CD4-positive, alpha-beta T cell (primary cell): ENCODE measurements around the gene CPED1. TPM values are rescaled to one million over a fixed set of nuclear protein-coding genes. Genes with fewer than 3 reads are reported as not detected.
"Not testable (repeated sequence)": the region's sequence is repeated elsewhere in the genome, so short reads cannot be mapped to it uniquely, and the experiment has no call there.

ENCODE experiments used
- ATAC-seq: fragments of 200-7000 bp; cut with Tn5 transposase; one replicate; pipeline ENCODE4 v1.10.0; 2022; ENCODE audit warnings: mild to moderate bottlenecking; ENCODE audit not compliant: poor library complexity
- CTCF ChIA-PET: fragments of 350-600 bp; sonication (Branson Sonifier 250); formaldehyde crosslinking; loops from one replicate; lab custom pipeline; 2021; ENCODE audit warnings: antibody characterized with exemption, inconsistent platforms; lab: Charles Lee
- POLR2A ChIA-PET: fragments of 350-600 bp; sonication (Branson Sonifier 250); formaldehyde crosslinking; loops from one replicate; lab custom pipeline; 2021; ENCODE audit warnings: antibody characterized with exemption, inconsistent platforms; lab: Charles Lee
- DNase-seq, 14 experiments: peaks; one replicate each; pipeline ENCODE4 v3.0.0-alpha.2; 2013 to 2020; ENCODE audit warnings: mixed read lengths in 2 of 14
- H3K27ac ChIP-seq, 2 donors: one replicate each; pipeline versions ENCODE4 v1.5.1 to v1.7.0; 2013; ENCODE audit warnings: low read length in 2 of 2, low read depth in 1 of 2, mild to moderate bottlenecking in 1 of 2
- H3K27me3 ChIP-seq, 2 experiments: 1 replicate in 1 of 2; 2 replicates in 1 of 2; pipeline versions ENCODE4 v1.6.1 to v1.7.0; 2013; ENCODE audit warnings: low read length in 2 of 2, control low read depth in 1 of 2, mild to moderate bottlenecking in 1 of 2, moderate library complexity in 1 of 2; ENCODE audit not compliant: insufficient read depth in 2 of 2, control insufficient read depth in 1 of 2
- H3K36me3 ChIP-seq: one replicate; pipeline ENCODE4 v1.6.1; 2013; ENCODE audit warnings: low read length, control low read depth; ENCODE audit not compliant: insufficient read depth
- H3K4me1 ChIP-seq: one replicate; pipeline ENCODE4 v1.6.1; 2013; ENCODE audit warnings: low read length, control low read depth; ENCODE audit not compliant: insufficient read depth
- H3K4me3 ChIP-seq: one replicate; pipeline ENCODE4 v1.5.1; 2013; ENCODE audit warnings: mild to moderate bottlenecking, low read length, moderate library complexity
- H3K9me3 ChIP-seq, 2 experiments: 1 replicate in 1 of 2; 2 replicates in 1 of 2; pipeline versions ENCODE4 v1.6.1 to v1.7.0; 2013; ENCODE audit warnings: low read length in 2 of 2, mild to moderate bottlenecking in 2 of 2, control low read depth in 1 of 2, moderate library complexity in 1 of 2; ENCODE audit not compliant: control insufficient read depth in 1 of 2, insufficient read depth in 1 of 2
- H3K27ac Mint-ChIP-seq: one replicate; pipeline ENCODE4 v1.8.0; 2020; ENCODE audit warnings: mixed read lengths
- H3K27me3 Mint-ChIP-seq: one replicate; pipeline ENCODE4 v1.8.0; 2021; ENCODE audit warnings: mixed read lengths
- H3K36me3 Mint-ChIP-seq: one replicate; pipeline ENCODE4 v1.8.0; 2021; ENCODE audit warnings: low read depth, mixed read lengths
- H3K4me1 Mint-ChIP-seq: one replicate; pipeline ENCODE4 v1.8.0; 2021; ENCODE audit warnings: low read depth, mixed read lengths
- H3K4me3 Mint-ChIP-seq: one replicate; pipeline ENCODE4 v1.8.0; 2020; ENCODE audit warnings: mild to moderate bottlenecking, mixed read lengths
- H3K9me3 Mint-ChIP-seq: one replicate; pipeline ENCODE4 v1.8.0; 2020; ENCODE audit warnings: mixed read lengths
- CTCF ChIP-seq: fragments of 200-600 bp; IDR thresholded peaks from one replicate; pipeline ENCODE4 v1.8.0; 2022; ENCODE audit warnings: antibody characterized with exemption, mild to moderate bottlenecking
- intact Hi-C, 2 experiments: fragments of 100-400 bp; cut with DNase I in 1 of 2; cut with micrococcal nuclease in 1 of 2; formaldehyde crosslinking; loops; one replicate each; pipeline versions ENCODE4 v1.15.1 to v1.9.0; 2023 to 2025; cut with DNase I, micrococcal nuclease
- total RNA-seq, 174 experiments: library from RNA in 2 of 174; stranded (reverse) in 2 of 174; gene quantifications; one replicate each; pipeline ENCODE4 v1.2.3 and lab custom pipeline; 2021 to 2026

CPED1 gene
- total RNA-seq, 2 experiments from 2014 or later, result 0.08 to 0.19 TPM

GRCh38 chr7:121072826-121073225 lies 84.3 kb downstream of the CPED1 start:
- Mint-ChIP-seq H3K9me3 (no peaks in the 10 kb centered on the region), H3K36me3 (no peaks in the 10 kb centered on the region), H3K4me1 (no peaks in the 10 kb centered on the region), H3K27me3 (peaks cover 33% of the 10 kb centered on the region), H3K27ac (no peak overlapping the region), H3K4me3 (no peak overlapping the region)
- TF ChIP-seq CTCF, result no peak
- DNase-seq (no peak), ATAC-seq (no peak)
- Histone ChIP-seq H3K9me3 (no peaks in the 10 kb centered on the region), H3K27me3 (no peaks in the 10 kb centered on the region), H3K4me1 (no peaks in the 10 kb centered on the region), H3K4me3 (no peak overlapping the region), H3K27ac (no peak overlapping the region), H3K36me3 (no peaks in the 10 kb centered on the region)
- intact Hi-C loops, result no loop called here
- CTCF ChIA-PET, result no interaction called here
- POLR2A ChIA-PET, result no interaction called here

DNA sequence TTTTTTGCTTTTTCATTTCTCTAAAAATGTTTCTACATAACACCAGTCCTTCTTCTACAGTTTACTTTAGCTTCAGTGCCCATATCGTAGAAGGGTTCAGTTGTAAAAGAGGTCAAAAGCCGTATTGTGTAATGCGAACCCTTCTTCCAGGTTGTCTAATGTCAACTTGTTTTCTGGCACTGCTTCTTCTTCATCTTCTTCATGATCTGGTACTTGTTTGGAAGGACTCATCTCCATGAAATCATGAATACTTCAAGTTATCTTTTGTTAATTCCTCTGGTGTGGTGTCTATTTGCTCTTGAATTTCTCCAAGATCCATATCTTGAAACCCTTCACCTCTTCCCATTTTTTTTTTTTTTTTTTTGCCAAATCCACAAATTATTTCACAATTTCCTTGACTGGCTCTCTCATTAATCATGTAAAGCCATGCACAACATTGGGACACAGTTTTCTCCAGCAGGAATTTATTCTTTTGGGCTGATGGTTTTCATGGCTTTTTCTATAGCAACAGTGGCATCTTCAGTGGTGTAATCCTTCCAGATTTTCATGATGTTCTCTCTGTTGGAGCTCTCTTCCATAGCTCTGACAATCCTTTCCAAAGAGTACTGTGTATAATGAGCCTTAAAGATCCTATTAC lies 85.1 kb downstream of the CPED1 start:
- Histone ChIP-seq H3K4me1 (no peaks in the 10 kb centered on the region), H3K27ac (no peak overlapping the region), H3K36me3 (no peaks in the 10 kb centered on the region), H3K4me3 (no peak overlapping the region), H3K27me3 (no peaks in the 10 kb centered on the region), H3K9me3 (no peaks in the 10 kb centered on the region)
- POLR2A ChIA-PET, result no interaction called here
- H3K4me1 Mint-ChIP-seq, result no peaks in the 10 kb centered on the region
- H3K4me3 Mint-ChIP-seq, result no peak overlapping the region
- intact Hi-C loops, result no loop called here
- CTCF ChIA-PET, result no interaction called here
- no peaks in the 10 kb centered on the region for H3K36me3 Mint-ChIP-seq
- DNase-seq (no peak), ATAC-seq (no peak)
- no peaks in the 10 kb centered on the region for H3K9me3 Mint-ChIP-seq
- no peak for TF ChIP-seq CTCF
- H3K27ac Mint-ChIP-seq, result no peak overlapping the region
- H3K27me3 Mint-ChIP-seq, result peaks cover 34% of the 10 kb centered on the region

GRCh38 chr7:121075424-121075841 lies 86.9 kb downstream of the CPED1 start:
- POLR2A ChIA-PET, intact Hi-C loops, H3K9me3 Mint-ChIP-seq, H3K27ac Mint-ChIP-seq, H3K4me3 ChIP-seq, H3K4me1 ChIP-seq, DNase-seq, ATAC-seq, H3K4me1 Mint-ChIP-seq, H3K36me3 Mint-ChIP-seq, H3K9me3 ChIP-seq, H3K27ac ChIP-seq, H3K4me3 Mint-ChIP-seq, H3K27me3 ChIP-seq, H3K36me3 ChIP-seq: not testable (repeated sequence)
- peaks cover 31% of the 10 kb centered on the region for H3K27me3 Mint-ChIP-seq
- CTCF ChIA-PET, result interaction anchor here (0.6 to 2.1 kb wide), 2 partner anchors 87 to 300 kb away, joined by 3 to 8 read pairs; partner anchors contain the start of gene CPED1

DNA sequence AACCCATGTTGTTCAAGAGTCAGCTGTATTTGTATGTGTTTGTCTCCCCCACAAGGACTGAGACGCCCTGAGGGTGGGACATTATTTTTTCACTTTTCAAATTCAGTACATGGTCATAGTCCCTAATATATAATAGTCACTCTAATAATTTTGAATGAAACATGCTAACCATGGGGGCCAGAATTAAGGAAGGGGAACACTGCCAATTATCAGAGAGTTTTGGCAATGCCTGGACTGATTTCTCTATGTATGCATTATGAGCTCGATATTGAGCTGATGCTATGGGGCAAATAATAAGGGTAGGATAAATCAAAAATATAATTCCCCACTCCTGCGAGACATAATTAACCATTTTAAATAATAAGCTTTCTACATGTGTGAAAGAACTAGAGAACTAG lies 87.4 kb downstream of the CPED1 start:
- POLR2A ChIA-PET, result no interaction called here
- DNase-seq (no peak), ATAC-seq (no peak)
- H3K27ac Mint-ChIP-seq, result no peak overlapping the region
- intact Hi-C loops, result no loop called here
- no peaks in the 10 kb centered on the region for H3K36me3 Mint-ChIP-seq
- no peak overlapping the region for H3K27ac ChIP-seq
- H3K27me3 ChIP-seq, result no peaks in the 10 kb centered on the region
- no peaks in the 10 kb centered on the region for H3K9me3 ChIP-seq
- H3K4me1 ChIP-seq, result no peaks in the 10 kb centered on the region
- H3K4me3 ChIP-seq, result no peak overlapping the region
- H3K9me3 Mint-ChIP-seq, result no peaks in the 10 kb centered on the region
- H3K36me3 ChIP-seq, result no peaks in the 10 kb centered on the region
- H3K4me3 Mint-ChIP-seq, result no peak overlapping the region
- H3K4me1 Mint-ChIP-seq, result no peaks in the 10 kb centered on the region
- peaks cover 26% of the 10 kb centered on the region for H3K27me3 Mint-ChIP-seq
- CTCF ChIA-PET, result interaction anchor here (0.6 to 2.1 kb wide), 2 partner anchors 88 to 300 kb away, joined by 3 to 8 read pairs; partner anchors contain the start of gene CPED1
- no peak for TF ChIP-seq CTCF
